HUES6 (cell line): ENCODE data around the gene KISS1R.

Experiments
- H3K27ac ChIP-seq: 2 replicates; pipeline ENCODE4 v1.7.0; 2013; ENCODE audit warnings: low read depth, mild to moderate bottlenecking, low read length, inconsistent platforms
- H3K27me3 ChIP-seq: 2 replicates; pipeline ENCODE4 v1.6.1; 2013; ENCODE audit warnings: low read length; ENCODE audit not compliant: control insufficient read depth, insufficient read depth
- H3K36me3 ChIP-seq: 2 replicates; pipeline ENCODE4 v1.6.1; 2013; ENCODE audit warnings: low read length; ENCODE audit not compliant: control insufficient read depth, insufficient read depth
- H3K4me1 ChIP-seq: 2 replicates; pipeline ENCODE4 v1.6.1; 2013; ENCODE audit warnings: low read length; ENCODE audit not compliant: control insufficient read depth, insufficient read depth
- H3K4me3 ChIP-seq: 2 replicates; pipeline ENCODE4 v1.5.1; 2013; ENCODE audit warnings: low read depth, low read length
- H3K9ac ChIP-seq: one replicate; pipeline ENCODE4 v1.6.1; 2013; ENCODE audit warnings: mild to moderate bottlenecking, low read length
- H3K9me3 ChIP-seq: 2 replicates; pipeline ENCODE4 v1.6.1; 2013; ENCODE audit warnings: low read depth, low read length; ENCODE audit not compliant: control insufficient read depth, insufficient read depth

The KISS1R gene

GRCh38 chr19:933553-933882 lies 16.4 kb downstream of the KISS1R start:
- no peak overlapping the region for H3K4me3 ChIP-seq
- peaks cover 61% of the 10 kb centered on the region for H3K36me3 ChIP-seq
- H3K27ac ChIP-seq = peak overlapping the region; percentile 96
- no peaks in the 10 kb centered on the region for H3K27me3 ChIP-seq
- H3K9ac ChIP-seq = peak overlapping the region; percentile 46
- peaks cover 28% of the 10 kb centered on the region for H3K4me1 ChIP-seq
- no peaks in the 10 kb centered on the region for H3K9me3 ChIP-seq

GRCh38 chr19:934197-934840 lies 17.2 kb downstream of the KISS1R start:
- peak overlapping the region; percentile 96; the same call in 1 of the 2 replicates for H3K27ac ChIP-seq

GRCh38 chr19:934865-935479 lies 17.8 kb downstream of the KISS1R start:
- H3K9ac ChIP-seq = no peak overlapping the region
- peaks cover 60% of the 10 kb centered on the region for H3K36me3 ChIP-seq
- no peaks in the 10 kb centered on the region for H3K27me3 ChIP-seq
- H3K4me1 ChIP-seq = peaks cover 25% of the 10 kb centered on the region
- no peaks in the 10 kb centered on the region for H3K9me3 ChIP-seq
- H3K4me3 ChIP-seq = no peak overlapping the region
- peak overlapping the region; percentile 96; the same call in 1 of the 2 replicates for H3K27ac ChIP-seq

More at GRCh38 chr19:934197-934840, 17.2 kb downstream of the KISS1R start:
- Histone ChIP-seq H3K9ac (no peak overlapping the region), H3K4me1 (peaks cover 25% of the 10 kb centered on the region), H3K36me3 (peaks cover 58% of the 10 kb centered on the region), H3K27me3 (no peaks in the 10 kb centered on the region), H3K9me3 (no peaks in the 10 kb centered on the region), H3K4me3 (no peak overlapping the region)

GRCh38 chr19:936175-936546 lies 19.0 kb downstream of the KISS1R start:
- H3K36me3 ChIP-seq = peaks cover 59% of the 10 kb centered on the region

GRCh38 chr19:937259-937694 lies 20.1 kb downstream of the KISS1R start:
- H3K4me3 ChIP-seq = no peak overlapping the region
- H3K27me3 ChIP-seq = no peaks in the 10 kb centered on the region
- H3K36me3 ChIP-seq = peaks cover 60% of the 10 kb centered on the region
- H3K9me3 ChIP-seq = no peaks in the 10 kb centered on the region
- H3K4me1 ChIP-seq = peaks cover 23% of the 10 kb centered on the region
- no peak overlapping the region for H3K9ac ChIP-seq
- no peak overlapping the region for H3K27ac ChIP-seq

More at GRCh38 chr19:936175-936546, 19.0 kb downstream of the KISS1R start:
- Histone ChIP-seq H3K9ac (no peak overlapping the region), H3K9me3 (no peaks in the 10 kb centered on the region), H3K4me3 (no peak overlapping the region), H3K27me3 (no peaks in the 10 kb centered on the region), H3K4me1 (peaks cover 25% of the 10 kb centered on the region), H3K27ac (no peak overlapping the region)

- Histone ChIP-seq H3K27me3 (no peaks in the 10 kb centered on the region), H3K9me3 (no peaks in the 10 kb centered on the region), H3K27ac (no peak overlapping the region), H3K9ac (no peak overlapping the region), H3K4me1 (peaks cover 12% of the 10 kb centered on the region; the same call in 1 of the 2 replicates), H3K4me3 (no peak overlapping the region), H3K36me3 (peaks cover 61% of the 10 kb centered on the region)
These were observed 21.2 kb downstream of the KISS1R start for GRCh38 chr19:938233-938923.

GRCh38 chr19:939439-939838 lies 22.3 kb downstream of the KISS1R start:
- no peaks in the 10 kb centered on the region for H3K27me3 ChIP-seq
- H3K36me3 ChIP-seq = peaks cover 65% of the 10 kb centered on the region
- peak overlapping the region; percentile 33 for H3K9ac ChIP-seq
- H3K4me3 ChIP-seq = no peak overlapping the region
- H3K9me3 ChIP-seq = no peaks in the 10 kb centered on the region
- H3K27ac ChIP-seq = no peak overlapping the region
- H3K4me1 ChIP-seq = peaks cover 3% of the 10 kb centered on the region; the same call in 1 of the 2 replicates

- Histone ChIP-seq H3K4me1 (no peaks in the 10 kb centered on the region), H3K4me3 (no peak overlapping the region), H3K36me3 (peaks cover 64% of the 10 kb centered on the region), H3K9ac (peak overlapping the region; percentile 33), H3K27ac (no peak overlapping the region), H3K9me3 (no peaks in the 10 kb centered on the region), H3K27me3 (no peaks in the 10 kb centered on the region)
These were observed 22.8 kb downstream of the KISS1R start for GRCh38 chr19:939922-940321.

GRCh38 chr19:940591-941291 lies 23.6 kb downstream of the KISS1R start:
- H3K36me3 ChIP-seq = peaks cover 58% of the 10 kb centered on the region
- H3K27me3 ChIP-seq = no peaks in the 10 kb centered on the region
- no peak overlapping the region for H3K9ac ChIP-seq
- no peak overlapping the region for H3K4me3 ChIP-seq
- H3K27ac ChIP-seq = no peak overlapping the region
- H3K9me3 ChIP-seq = no peaks in the 10 kb centered on the region
- H3K4me1 ChIP-seq = no peaks in the 10 kb centered on the region

GRCh38 chr19:941292-942132 lies 24.4 kb downstream of the KISS1R start:
- no peak overlapping the region for H3K27ac ChIP-seq
- H3K4me3 ChIP-seq = no peak overlapping the region

More at GRCh38 chr19:941292-942132, 24.4 kb downstream of the KISS1R start:
- Histone ChIP-seq H3K36me3 (peaks cover 53% of the 10 kb centered on the region), H3K9me3 (no peaks in the 10 kb centered on the region), H3K4me1 (no peaks in the 10 kb centered on the region), H3K27me3 (no peaks in the 10 kb centered on the region), H3K9ac (no peak overlapping the region)
